K562 (cell line): Measurements from ENCODE around the gene E2F2.
"Not testable (repeated sequence)": the region's sequence is repeated elsewhere in the genome, so short reads cannot be mapped to it uniquely, and the experiment has no call there.

Experiments used
- CCAR2 ChIP-seq: fragments of 200-400 bp; formaldehyde crosslinking; IDR thresholded peaks from 2 replicates; pipeline ENCODE4 v1.6.1; 2017; ENCODE audit warnings: mild to moderate bottlenecking, low read depth, low read length
- CTCF ChIP-seq, 3 experiments: IDR thresholded peaks in 2 of 3; conservative IDR thresholded peaks in 1 of 3; 2 replicates each; pipeline ENCODE4 v1.5.1; 2011 to 2012; ENCODE audit warnings: low read length in 3 of 3, mild to moderate bottlenecking in 3 of 3, control low read depth in 2 of 3, improper control_type of control experiment in 1 of 3, inconsistent platforms in 1 of 3, low read depth in 1 of 3, mixed read lengths in 1 of 3, moderate library complexity in 1 of 3; ENCODE audit not compliant: insufficient read depth in 2 of 3
- POLR2AphosphoS2 ChIP-seq: IDR thresholded peaks from 2 replicates; pipeline ENCODE4 v1.6.1; 2012; ENCODE audit warnings: low read length, improper control_type of control experiment
- SLC30A9 ChIP-seq: fragments of 250-450 bp; sonication (Bioruptor Pico); IDR thresholded peaks from 2 replicates; pipeline ENCODE4 v1.8.0; 2022; ENCODE audit warnings: mild to moderate bottlenecking, moderate library complexity
- ZNF121 ChIP-seq: sonication (generic); formaldehyde crosslinking; conservative IDR thresholded peaks from 2 replicates; pipeline ENCODE4 v1.8.0; 2022; ENCODE audit warnings: missing genetic modification reagents
- ZNF24 ChIP-seq: fragments of 450-650 bp; IDR thresholded peaks from 2 replicates; pipeline ENCODE4 v1.6.1; 2016
- ZSCAN29 ChIP-seq: fragments of 450-650 bp; IDR thresholded peaks from 2 replicates; pipeline ENCODE4 v1.6.1; 2017
- TF ChIP-seq, protein P1 (sequence below): fragments of 450-650 bp; IDR thresholded peaks from 2 replicates; pipeline ENCODE4 v1.6.1; 2016; ENCODE audit warnings: antibody characterized with exemption

GRCh38 chr1:23542940-23543339, 11.9 kb upstream of the E2F2 start:
- not testable (repeated sequence) for TF ChIP-seq CTCF (IDR thresholded peaks at IDR 0.05 in 2 of 3, conservative IDR thresholded peaks at IDR 0.05 in 1 of 3; ENCODE audit: insufficient read depth in 2 of 3, low read depth in 1 of 3, low read length in 3 of 3); ZNF121 (CRISPR knock-in tag); CCAR2; POLR2AphosphoS2; ZSCAN29; SLC30A9 (CRISPR knock-in tag); ZNF24
- TF ChIP-seq, protein P1, sequence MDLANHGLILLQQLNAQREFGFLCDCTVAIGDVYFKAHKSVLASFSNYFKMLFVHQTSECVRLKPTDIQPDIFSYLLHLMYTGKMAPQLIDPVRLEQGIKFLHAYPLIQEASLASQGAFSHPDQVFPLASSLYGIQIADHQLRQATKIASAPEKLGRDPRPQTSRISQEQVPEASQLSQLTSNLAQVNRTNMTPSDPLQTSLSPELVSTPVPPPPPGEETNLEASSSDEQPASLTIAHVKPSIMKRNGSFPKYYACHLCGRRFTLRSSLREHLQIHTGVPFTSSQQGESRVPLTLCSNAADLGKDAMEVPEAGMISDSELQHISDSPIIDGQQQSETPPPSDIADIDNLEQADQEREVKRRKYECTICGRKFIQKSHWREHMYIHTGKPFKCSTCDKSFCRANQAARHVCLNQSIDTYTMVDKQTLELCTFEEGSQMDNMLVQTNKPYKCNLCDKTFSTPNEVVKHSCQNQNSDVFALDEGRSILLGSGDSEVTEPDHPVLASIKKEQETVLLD: not testable (repeated sequence)
